NCI-H128 (cell line): Measurements from ENCODE around the gene LRRC72.

Experiments
- DNase-seq: peaks from one replicate; lab custom pipeline; 2025; ENCODE audit not compliant: unreplicated experiment; lab: John Stamatoyannopoulos, UW

The LRRC72 gene

GRCh38 chr7:16615228-16615627 lies 88.6 kb downstream of the LRRC72 start:
- no peak for DNase-seq

- no peak for DNase-seq
Observed at GRCh38 chr7:16616122-16616521, 89.5 kb downstream of the LRRC72 start.

- no peak for DNase-seq
Observed at GRCh38 chr7:16616542-16616941, 89.9 kb downstream of the LRRC72 start.

- no peak for DNase-seq
Observed at GRCh38 chr7:16619979-16620408, 93.4 kb downstream of the LRRC72 start.

- no peak for DNase-seq
Observed at GRCh38 chr7:16626388-16626787, 99.8 kb downstream of the LRRC72 start.

GRCh38 chr7:16627236-16627635 lies 100.6 kb downstream of the LRRC72 start:
- no peak for DNase-seq

- no peak for DNase-seq
Observed at GRCh38 chr7:16630654-16631053, 104.0 kb downstream of the LRRC72 start.
